Natural killer cell (primary cell): ENCODE results near the gene CAMTA1. TPM values are rescaled to one million over a fixed set of nuclear protein-coding genes. Genes with fewer than 3 reads are reported as not detected.

Experiments
- ATAC-seq, 3 donors: fragments of 150-1000 bp in 2 of 3; fragments of 200-7000 bp in 1 of 3; cut with Tn5 transposase; 1 replicate in 1 of 3; 2 replicates in 2 of 3; pipeline ENCODE4 v1.10.0; 2021; ENCODE audit warnings: mild to moderate bottlenecking in 2 of 3, moderate library complexity in 2 of 3
- DNase-seq, 2 donors: peaks; one replicate each; pipeline versions ENCODE4 v3.0.0 to v3.0.0-alpha.2; 2013 to 2021; ENCODE audit warnings: mixed read lengths in 1 of 2
- H3K27ac ChIP-seq: one replicate; pipeline ENCODE4 v1.5.1; 2013; ENCODE audit warnings: mild to moderate bottlenecking, low read length
- H3K27me3 ChIP-seq: one replicate; pipeline ENCODE4 v1.6.1; 2013; ENCODE audit warnings: low read length; ENCODE audit not compliant: control insufficient read depth, insufficient read depth
- H3K36me3 ChIP-seq: one replicate; pipeline ENCODE4 v1.6.1; 2013; ENCODE audit warnings: low read length; ENCODE audit not compliant: control insufficient read depth, insufficient read depth
- H3K4me1 ChIP-seq: one replicate; pipeline ENCODE4 v1.6.1; 2013; ENCODE audit warnings: low read length; ENCODE audit not compliant: control insufficient read depth, insufficient read depth
- H3K4me3 ChIP-seq: one replicate; pipeline ENCODE4 v1.5.1; 2013; ENCODE audit warnings: low read length
- H3K9me3 ChIP-seq: one replicate; pipeline ENCODE4 v1.6.1; 2013; ENCODE audit warnings: low read length; ENCODE audit not compliant: control insufficient read depth, insufficient read depth
- H3K27ac Mint-ChIP-seq, 2 donors: one replicate each; pipeline ENCODE4 v1.8.0; 2022; ENCODE audit warnings: mild to moderate bottlenecking in 2 of 2, mixed read lengths in 2 of 2, moderate library complexity in 1 of 2
- H3K27me3 Mint-ChIP-seq, 2 donors: one replicate each; pipeline ENCODE4 v1.8.0; 2022; ENCODE audit warnings: low read depth in 2 of 2, mixed read lengths in 2 of 2
- H3K36me3 Mint-ChIP-seq: one replicate; pipeline ENCODE4 v1.8.0; 2022; ENCODE audit warnings: mixed read lengths
- H3K4me1 Mint-ChIP-seq, 2 donors: one replicate each; pipeline ENCODE4 v1.8.0; 2022; ENCODE audit warnings: mixed read lengths in 2 of 2
- H3K4me3 Mint-ChIP-seq: one replicate; pipeline ENCODE4 v1.8.0; 2022; ENCODE audit warnings: mild to moderate bottlenecking, moderate library complexity, mixed read lengths
- H3K9me3 Mint-ChIP-seq, 2 donors: one replicate each; pipeline ENCODE4 v1.8.0; 2022; ENCODE audit warnings: mixed read lengths in 2 of 2
- CTCF ChIP-seq: fragments of 200-600 bp; IDR thresholded peaks from one replicate; pipeline ENCODE4 v1.8.0; 2022; ENCODE audit warnings: antibody characterized with exemption
- WGBS: methylation state at CpG from one replicate; pipeline ENCODE4 v1.1.7; 2013; ENCODE audit warnings: missing lambda C conversion rate; ENCODE audit not compliant: insufficient coverage; 5-methylcytosine and 5-hydroxymethylcytosine counted together
- intact Hi-C: fragments of 100-400 bp; cut with micrococcal nuclease; formaldehyde crosslinking; loops from one replicate; pipeline ENCODE4 v1.14.2; 2022
- total RNA-seq, 4 donors: library from RNA; stranded (reverse); fragments of 120-200 nt in 1 of 4; gene quantifications; one replicate each; pipeline versions ENCODE4 v1.2.3 to v1.2.4, GENCODE V29; 2013 to 2022

Gene CAMTA1
- total RNA-seq, 3 donors from 2014 or later (not counting 1 experiment from before 2014, with no cell fraction given), result 40.6 to 53.3 (median 44.9) TPM

GRCh38 chr1:7778133-7778628, 992.9 kb downstream of the CAMTA1 start:
- H3K4me3 Mint-ChIP-seq, result no peak overlapping the region
- no peaks in the 10 kb centered on the region for H3K27me3 Mint-ChIP-seq
- TF ChIP-seq CTCF, result no peak
- WGBS, result 97% methylated on average over 4 of the region's 4 CpGs
- no peaks in the 10 kb centered on the region for H3K9me3 Mint-ChIP-seq
- Histone ChIP-seq H3K9me3 (no peaks in the 10 kb centered on the region), H3K4me1 (peaks cover 25% of the 10 kb centered on the region), H3K27me3 (no peaks in the 10 kb centered on the region), H3K36me3 (peaks cover 41% of the 10 kb centered on the region), H3K4me3 (no peak overlapping the region), H3K27ac (no peak overlapping the region)
- intact Hi-C loops, result no loop called here
- peaks cover 25 to 40% of the 10 kb centered on the region in 2 donors for H3K4me1 Mint-ChIP-seq
- DNase-seq, result no peak
- H3K27ac Mint-ChIP-seq, result no peak overlapping the region
- H3K36me3 Mint-ChIP-seq, result no peaks in the 10 kb centered on the region
- no peak for ATAC-seq

DNA sequence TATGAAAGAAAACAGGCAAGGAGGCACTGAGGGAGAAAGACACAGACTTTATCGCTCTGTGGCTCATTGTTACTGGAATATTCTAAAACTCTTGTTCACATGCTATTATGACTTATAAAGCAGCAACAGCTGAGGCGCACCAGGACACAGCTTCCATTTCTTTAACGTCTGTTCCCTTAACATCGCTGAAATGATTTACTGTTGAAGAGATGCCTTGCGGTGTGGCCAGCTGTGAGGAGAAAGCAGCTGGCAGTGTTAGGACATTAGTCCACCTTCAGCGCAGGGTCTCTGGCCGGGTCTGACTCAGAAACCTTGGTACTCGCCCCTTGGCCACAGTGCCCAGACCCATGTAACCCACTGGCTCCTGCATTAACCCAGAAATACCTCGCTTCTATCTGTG, 995.7 kb downstream of the CAMTA1 start:
- no peaks in the 10 kb centered on the region for H3K9me3 Mint-ChIP-seq
- TF ChIP-seq CTCF, result no peak
- Histone ChIP-seq H3K4me3 (no peak overlapping the region), H3K27ac (no peak overlapping the region), H3K27me3 (no peaks in the 10 kb centered on the region), H3K9me3 (no peaks in the 10 kb centered on the region), H3K36me3 (peaks cover 32% of the 10 kb centered on the region), H3K4me1 (peaks cover 35% of the 10 kb centered on the region)
- 88% methylated on average over 9 of the region's 9 CpGs for WGBS
- H3K27ac Mint-ChIP-seq, result peak overlapping the region; percentile 57 to 82
- DNase-seq, result no peak
- no peaks in the 10 kb centered on the region for H3K27me3 Mint-ChIP-seq
- peaks cover 21 to 27% of the 10 kb centered on the region in 2 donors for H3K4me1 Mint-ChIP-seq
- H3K36me3 Mint-ChIP-seq, result no peaks in the 10 kb centered on the region
- intact Hi-C loops, result loop anchor here (10.0 kb wide), 1 partner anchor 996 kb away; the partner anchor contains the start of gene CAMTA1
- no peak for ATAC-seq
- no peak overlapping the region for H3K4me3 Mint-ChIP-seq

- Histone ChIP-seq H3K27me3 (no peaks in the 10 kb centered on the region), H3K36me3 (peaks cover 30% of the 10 kb centered on the region), H3K27ac (peak overlapping the region; percentile 35), H3K9me3 (no peaks in the 10 kb centered on the region), H3K4me3 (no peak overlapping the region), H3K4me1 (peaks cover 35% of the 10 kb centered on the region)
- Mint-ChIP-seq H3K27ac (peak overlapping the region; percentile 57 to 82), H3K4me1 (peaks cover 21 to 25% of the 10 kb centered on the region in 2 donors), H3K9me3 (no peaks in the 10 kb centered on the region), H3K4me3 (peak overlapping the region; percentile 76), H3K27me3 (no peaks in the 10 kb centered on the region), H3K36me3 (peaks cover 3% of the 10 kb centered on the region)
- DNase-seq (no peak), ATAC-seq (no peak)
- TF ChIP-seq CTCF, result no peak
- intact Hi-C loops, result loop anchor here (10.0 kb wide), 1 partner anchor 997 kb away; the partner anchor contains the start of gene CAMTA1
- 5% methylated on average over 4 of the region's 7 CpGs for WGBS
These were observed 996.2 kb downstream of the CAMTA1 start for GRCh38 chr1:7781501-7781900.
